HepG2 (cell line): Measurements from ENCODE around the gene IRAK2. TPM values are rescaled to one million over a fixed set of nuclear protein-coding genes. Genes with fewer than 3 reads are reported as not detected.

Experiments
- ATRX ChIP-seq: sonication (generic); formaldehyde crosslinking; IDR thresholded peaks from 2 replicates; pipeline ENCODE4 v1.4.0; 2020; ENCODE audit warnings: missing genetic modification reagents, borderline replicate concordance
- GATAD2A ChIP-seq: IDR thresholded peaks from 2 replicates; pipeline ENCODE4 v1.6.1; 2016
- GZF1 ChIP-seq: sonication (generic); formaldehyde crosslinking; IDR thresholded peaks from 2 replicates; pipeline ENCODE4 v1.5.1; 2020; ENCODE audit warnings: mild to moderate bottlenecking, missing genetic modification reagents
- HNF4A ChIP-seq: sonication (generic); formaldehyde crosslinking; IDR thresholded peaks from 2 replicates; pipeline ENCODE4 v1.4.0; 2020; ENCODE audit warnings: missing genetic modification reagents
- MXD4 ChIP-seq: IDR thresholded peaks from 2 replicates; pipeline ENCODE4 v1.6.1; 2016; ENCODE audit warnings: mild to moderate bottlenecking, missing biosample characterization, missing genetic modification reagents
- NFYC ChIP-seq: IDR thresholded peaks from 2 replicates; pipeline ENCODE4 v1.6.1; 2016; ENCODE audit warnings: missing genetic modification reagents, missing compliant biosample characterization
- POLR2AphosphoS5 ChIP-seq: IDR thresholded peaks from 2 replicates; pipeline ENCODE4 v1.6.1; 2012; ENCODE audit warnings: low read depth, low read length
- ZFP62 ChIP-seq: sonication (generic); formaldehyde crosslinking; IDR thresholded peaks from 2 replicates; pipeline ENCODE4 v1.4.0; 2020; ENCODE audit warnings: missing genetic modification reagents
- ZNF367 ChIP-seq: sonication (generic); formaldehyde crosslinking; IDR thresholded peaks from 2 replicates; pipeline ENCODE4 v1.4.0; 2020; ENCODE audit warnings: missing genetic modification reagents, borderline replicate concordance
- polyA plus RNA-seq, 8 experiments: library from polyadenylated mRNA; depleted of rRNA in 3 of 8; stranded (reverse) in 7 of 8; unstranded in 1 of 8; fragments of >200 nt; fragmentation: Illumina TruSeq in 4 of 8; extraction: Trizol in 4 of 8; gene quantifications; 2 replicates each; pipeline versions ENCODE4 v1.2.1 to v1.2.3, GENCODE V29; 2011 to 2016; ENCODE audit warnings: low read depth in 4 of 8, missing spikeins in 1 of 8, mixed read lengths in 1 of 8; ENCODE audit not compliant: insufficient read depth in 1 of 8
- total RNA-seq, 5 experiments: library from RNA; depleted of rRNA; stranded (reverse); fragments of >200 nt; fragmentation: Illumina TruSeq; extraction: Trizol; gene quantifications; 2 replicates each; pipeline ENCODE4 v1.2.3, GENCODE V29; 2016; ENCODE audit warnings: low read depth in 1 of 5
- TF ChIP-seq, protein P1 (sequence below): sonication (generic); formaldehyde crosslinking; IDR thresholded peaks from 2 replicates; pipeline ENCODE4 v1.4.0; 2020; ENCODE audit warnings: missing genetic modification reagents, borderline replicate concordance
- TF ChIP-seq, protein P2 (sequence below): sonication (generic); formaldehyde crosslinking; IDR thresholded peaks from 2 replicates; pipeline ENCODE4 v1.4.0; 2020; ENCODE audit warnings: missing genetic modification reagents
- TF ChIP-seq, protein P3 (sequence below): sonication (generic); formaldehyde crosslinking; conservative IDR thresholded peaks from 2 replicates; pipeline ENCODE4 v1.4.0; 2020; ENCODE audit warnings: missing genetic modification reagents
- TF ChIP-seq, protein P4 (sequence below): sonication (generic); formaldehyde crosslinking; IDR thresholded peaks from 2 replicates; pipeline ENCODE4 v1.5.1; 2020; ENCODE audit warnings: mild to moderate bottlenecking, missing genetic modification reagents, borderline replicate concordance
- TF ChIP-seq, protein P5 (sequence below): IDR thresholded peaks from 2 replicates; pipeline ENCODE4 v1.6.1; 2016
- TF ChIP-seq, protein P6 (sequence below): sonication (generic); formaldehyde crosslinking; IDR thresholded peaks from 2 replicates; pipeline ENCODE4 v1.4.0; 2020; ENCODE audit warnings: missing genetic modification reagents

Gene IRAK2
- total and polyA plus RNA-seq, 2 of the 13 experiments (the other 11 are each of a cell fraction or from before 2014, with no cell fraction given) = 13.1 to 23.3 TPM

DNA sequence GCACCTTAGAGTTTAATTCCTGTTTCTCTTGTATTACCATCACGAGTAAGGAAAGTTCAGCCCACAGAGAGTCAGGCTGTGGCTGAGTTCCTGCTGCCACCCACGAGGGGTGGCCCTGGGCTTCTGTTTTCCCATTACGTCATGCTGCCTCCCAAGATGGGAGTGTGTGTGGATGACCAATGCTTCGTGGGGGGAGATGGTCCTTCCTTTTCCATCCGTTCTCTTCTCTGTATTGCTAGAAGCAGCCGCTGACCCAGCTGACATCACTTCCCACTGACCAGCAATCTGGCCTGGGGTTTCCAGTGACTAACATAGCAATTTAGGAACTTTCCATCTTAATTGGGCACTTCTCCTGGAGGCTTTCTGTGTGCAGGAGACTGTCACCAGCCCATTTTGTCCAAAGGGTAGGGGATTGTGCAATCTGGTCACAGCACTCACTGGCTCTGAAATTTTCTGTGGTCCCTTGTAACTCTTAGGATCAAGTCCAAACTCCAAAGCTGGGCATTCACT lies 9.3 kb downstream of the IRAK2 start (continued):
- TF ChIP-seq, protein P1, sequence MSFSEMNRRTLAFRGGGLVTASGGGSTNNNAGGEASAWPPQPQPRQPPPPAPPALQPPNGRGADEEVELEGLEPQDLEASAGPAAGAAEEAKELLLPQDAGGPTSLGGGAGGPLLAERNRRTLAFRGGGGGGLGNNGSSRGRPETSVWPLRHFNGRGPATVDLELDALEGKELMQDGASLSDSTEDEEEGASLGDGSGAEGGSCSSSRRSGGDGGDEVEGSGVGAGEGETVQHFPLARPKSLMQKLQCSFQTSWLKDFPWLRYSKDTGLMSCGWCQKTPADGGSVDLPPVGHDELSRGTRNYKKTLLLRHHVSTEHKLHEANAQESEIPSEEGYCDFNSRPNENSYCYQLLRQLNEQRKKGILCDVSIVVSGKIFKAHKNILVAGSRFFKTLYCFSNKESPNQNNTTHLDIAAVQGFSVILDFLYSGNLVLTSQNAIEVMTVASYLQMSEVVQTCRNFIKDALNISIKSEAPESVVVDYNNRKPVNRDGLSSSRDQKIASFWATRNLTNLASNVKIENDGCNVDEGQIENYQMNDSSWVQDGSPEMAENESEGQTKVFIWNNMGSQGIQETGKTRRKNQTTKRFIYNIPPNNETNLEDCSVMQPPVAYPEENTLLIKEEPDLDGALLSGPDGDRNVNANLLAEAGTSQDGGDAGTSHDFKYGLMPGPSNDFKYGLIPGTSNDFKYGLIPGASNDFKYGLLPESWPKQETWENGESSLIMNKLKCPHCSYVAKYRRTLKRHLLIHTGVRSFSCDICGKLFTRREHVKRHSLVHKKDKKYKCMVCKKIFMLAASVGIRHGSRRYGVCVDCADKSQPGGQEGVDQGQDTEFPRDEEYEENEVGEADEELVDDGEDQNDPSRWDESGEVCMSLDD (CRISPR knock-in tag) = no peak
- TF ChIP-seq GATAD2A (CRISPR knock-in tag) = peak; percentile 22; the same call in 1 of the 2 replicates
- no peak for TF ChIP-seq ATRX (CRISPR knock-in tag)
- no peak for TF ChIP-seq GZF1 (CRISPR knock-in tag)
- TF ChIP-seq POLR2AphosphoS5 = no peak
- TF ChIP-seq, protein P2, sequence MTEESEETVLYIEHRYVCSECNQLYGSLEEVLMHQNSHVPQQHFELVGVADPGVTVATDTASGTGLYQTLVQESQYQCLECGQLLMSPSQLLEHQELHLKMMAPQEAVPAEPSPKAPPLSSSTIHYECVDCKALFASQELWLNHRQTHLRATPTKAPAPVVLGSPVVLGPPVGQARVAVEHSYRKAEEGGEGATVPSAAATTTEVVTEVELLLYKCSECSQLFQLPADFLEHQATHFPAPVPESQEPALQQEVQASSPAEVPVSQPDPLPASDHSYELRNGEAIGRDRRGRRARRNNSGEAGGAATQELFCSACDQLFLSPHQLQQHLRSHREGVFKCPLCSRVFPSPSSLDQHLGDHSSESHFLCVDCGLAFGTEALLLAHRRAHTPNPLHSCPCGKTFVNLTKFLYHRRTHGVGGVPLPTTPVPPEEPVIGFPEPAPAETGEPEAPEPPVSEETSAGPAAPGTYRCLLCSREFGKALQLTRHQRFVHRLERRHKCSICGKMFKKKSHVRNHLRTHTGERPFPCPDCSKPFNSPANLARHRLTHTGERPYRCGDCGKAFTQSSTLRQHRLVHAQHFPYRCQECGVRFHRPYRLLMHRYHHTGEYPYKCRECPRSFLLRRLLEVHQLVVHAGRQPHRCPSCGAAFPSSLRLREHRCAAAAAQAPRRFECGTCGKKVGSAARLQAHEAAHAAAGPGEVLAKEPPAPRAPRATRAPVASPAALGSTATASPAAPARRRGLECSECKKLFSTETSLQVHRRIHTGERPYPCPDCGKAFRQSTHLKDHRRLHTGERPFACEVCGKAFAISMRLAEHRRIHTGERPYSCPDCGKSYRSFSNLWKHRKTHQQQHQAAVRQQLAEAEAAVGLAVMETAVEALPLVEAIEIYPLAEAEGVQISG (CRISPR knock-in tag) = 0 out of 2 replicates have a peak, but pooled peaks have one; percentile 33
- TF ChIP-seq, protein P3, sequence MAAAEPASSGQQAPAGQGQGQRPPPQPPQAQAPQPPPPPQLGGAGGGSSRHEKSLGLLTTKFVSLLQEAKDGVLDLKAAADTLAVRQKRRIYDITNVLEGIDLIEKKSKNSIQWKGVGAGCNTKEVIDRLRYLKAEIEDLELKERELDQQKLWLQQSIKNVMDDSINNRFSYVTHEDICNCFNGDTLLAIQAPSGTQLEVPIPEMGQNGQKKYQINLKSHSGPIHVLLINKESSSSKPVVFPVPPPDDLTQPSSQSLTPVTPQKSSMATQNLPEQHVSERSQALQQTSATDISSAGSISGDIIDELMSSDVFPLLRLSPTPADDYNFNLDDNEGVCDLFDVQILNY (CRISPR knock-in tag) = no peak
- TF ChIP-seq HNF4A = peak; percentile 77
- TF ChIP-seq, protein P4, sequence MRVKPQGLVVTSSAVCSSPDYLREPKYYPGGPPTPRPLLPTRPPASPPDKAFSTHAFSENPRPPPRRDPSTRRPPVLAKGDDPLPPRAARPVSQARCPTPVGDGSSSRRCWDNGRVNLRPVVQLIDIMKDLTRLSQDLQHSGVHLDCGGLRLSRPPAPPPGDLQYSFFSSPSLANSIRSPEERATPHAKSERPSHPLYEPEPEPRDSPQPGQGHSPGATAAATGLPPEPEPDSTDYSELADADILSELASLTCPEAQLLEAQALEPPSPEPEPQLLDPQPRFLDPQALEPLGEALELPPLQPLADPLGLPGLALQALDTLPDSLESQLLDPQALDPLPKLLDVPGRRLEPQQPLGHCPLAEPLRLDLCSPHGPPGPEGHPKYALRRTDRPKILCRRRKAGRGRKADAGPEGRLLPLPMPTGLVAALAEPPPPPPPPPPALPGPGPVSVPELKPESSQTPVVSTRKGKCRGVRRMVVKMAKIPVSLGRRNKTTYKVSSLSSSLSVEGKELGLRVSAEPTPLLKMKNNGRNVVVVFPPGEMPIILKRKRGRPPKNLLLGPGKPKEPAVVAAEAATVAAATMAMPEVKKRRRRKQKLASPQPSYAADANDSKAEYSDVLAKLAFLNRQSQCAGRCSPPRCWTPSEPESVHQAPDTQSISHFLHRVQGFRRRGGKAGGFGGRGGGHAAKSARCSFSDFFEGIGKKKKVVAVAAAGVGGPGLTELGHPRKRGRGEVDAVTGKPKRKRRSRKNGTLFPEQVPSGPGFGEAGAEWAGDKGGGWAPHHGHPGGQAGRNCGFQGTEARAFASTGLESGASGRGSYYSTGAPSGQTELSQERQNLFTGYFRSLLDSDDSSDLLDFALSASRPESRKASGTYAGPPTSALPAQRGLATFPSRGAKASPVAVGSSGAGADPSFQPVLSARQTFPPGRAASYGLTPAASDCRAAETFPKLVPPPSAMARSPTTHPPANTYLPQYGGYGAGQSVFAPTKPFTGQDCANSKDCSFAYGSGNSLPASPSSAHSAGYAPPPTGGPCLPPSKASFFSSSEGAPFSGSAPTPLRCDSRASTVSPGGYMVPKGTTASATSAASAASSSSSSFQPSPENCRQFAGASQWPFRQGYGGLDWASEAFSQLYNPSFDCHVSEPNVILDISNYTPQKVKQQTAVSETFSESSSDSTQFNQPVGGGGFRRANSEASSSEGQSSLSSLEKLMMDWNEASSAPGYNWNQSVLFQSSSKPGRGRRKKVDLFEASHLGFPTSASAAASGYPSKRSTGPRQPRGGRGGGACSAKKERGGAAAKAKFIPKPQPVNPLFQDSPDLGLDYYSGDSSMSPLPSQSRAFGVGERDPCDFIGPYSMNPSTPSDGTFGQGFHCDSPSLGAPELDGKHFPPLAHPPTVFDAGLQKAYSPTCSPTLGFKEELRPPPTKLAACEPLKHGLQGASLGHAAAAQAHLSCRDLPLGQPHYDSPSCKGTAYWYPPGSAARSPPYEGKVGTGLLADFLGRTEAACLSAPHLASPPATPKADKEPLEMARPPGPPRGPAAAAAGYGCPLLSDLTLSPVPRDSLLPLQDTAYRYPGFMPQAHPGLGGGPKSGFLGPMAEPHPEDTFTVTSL = no peak
- TF ChIP-seq NFYC (CRISPR knock-in tag) = no peak
- no peak for TF ChIP-seq MXD4
- TF ChIP-seq ZFP62 (CRISPR knock-in tag) = no peak
- no peak for TF ChIP-seq ZNF367 (CRISPR knock-in tag)
- TF ChIP-seq, protein P5, sequence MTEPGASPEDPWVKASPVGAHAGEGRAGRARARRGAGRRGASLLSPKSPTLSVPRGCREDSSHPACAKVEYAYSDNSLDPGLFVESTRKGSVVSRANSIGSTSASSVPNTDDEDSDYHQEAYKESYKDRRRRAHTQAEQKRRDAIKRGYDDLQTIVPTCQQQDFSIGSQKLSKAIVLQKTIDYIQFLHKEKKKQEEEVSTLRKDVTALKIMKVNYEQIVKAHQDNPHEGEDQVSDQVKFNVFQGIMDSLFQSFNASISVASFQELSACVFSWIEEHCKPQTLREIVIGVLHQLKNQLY = 0 out of 2 replicates have a peak, but pooled peaks have one; percentile 27
- TF ChIP-seq, protein P6, sequence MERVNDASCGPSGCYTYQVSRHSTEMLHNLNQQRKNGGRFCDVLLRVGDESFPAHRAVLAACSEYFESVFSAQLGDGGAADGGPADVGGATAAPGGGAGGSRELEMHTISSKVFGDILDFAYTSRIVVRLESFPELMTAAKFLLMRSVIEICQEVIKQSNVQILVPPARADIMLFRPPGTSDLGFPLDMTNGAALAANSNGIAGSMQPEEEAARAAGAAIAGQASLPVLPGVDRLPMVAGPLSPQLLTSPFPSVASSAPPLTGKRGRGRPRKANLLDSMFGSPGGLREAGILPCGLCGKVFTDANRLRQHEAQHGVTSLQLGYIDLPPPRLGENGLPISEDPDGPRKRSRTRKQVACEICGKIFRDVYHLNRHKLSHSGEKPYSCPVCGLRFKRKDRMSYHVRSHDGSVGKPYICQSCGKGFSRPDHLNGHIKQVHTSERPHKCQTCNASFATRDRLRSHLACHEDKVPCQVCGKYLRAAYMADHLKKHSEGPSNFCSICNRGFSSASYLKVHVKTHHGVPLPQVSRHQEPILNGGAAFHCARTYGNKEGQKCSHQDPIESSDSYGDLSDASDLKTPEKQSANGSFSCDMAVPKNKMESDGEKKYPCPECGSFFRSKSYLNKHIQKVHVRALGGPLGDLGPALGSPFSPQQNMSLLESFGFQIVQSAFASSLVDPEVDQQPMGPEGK = peak; percentile 39; the same call in 1 of the 2 replicates
